SU-DHL-6 (cell line): Measurements from ENCODE around the gene GSK3A.

ENCODE experiments used
- H2AFZ ChIP-seq: fragments of 200-600 bp; sonication (generic); 2 replicates; pipeline ENCODE4 v1.6.1; 2014; ENCODE audit warnings: low read depth, mild to moderate bottlenecking, moderate library complexity, mixed read lengths, antibody characterized with exemption, low read length; ENCODE audit not compliant: severe bottlenecking
- H3F3A ChIP-seq: fragments of 200-600 bp; shearing (Covaris generic); 2 replicates; pipeline ENCODE4 v1.6.0; 2016; ENCODE audit warnings: antibody characterized with exemption, mild to moderate bottlenecking; ENCODE audit not compliant: insufficient read depth
- H3K27ac ChIP-seq: fragments of 200-600 bp; sonication (generic); 2 replicates; pipeline ENCODE4 v1.5.1; 2016; ENCODE audit warnings: low read depth, mild to moderate bottlenecking, low read length, moderate library complexity, mixed read lengths
- H3K27me3 ChIP-seq: fragments of 200-600 bp; sonication (generic), shearing (Covaris generic); 2 replicates; pipeline ENCODE4 v1.6.0; 2014; ENCODE audit warnings: mild to moderate bottlenecking, low read length
- H3K36me3 ChIP-seq: fragments of 200-600 bp; sonication (generic); 2 replicates; pipeline ENCODE4 v1.6.1; 2014; ENCODE audit warnings: mild to moderate bottlenecking, low read length, mixed read lengths
- H3K4me2 ChIP-seq: fragments of 300-600, 200-600 bp; shearing (Covaris generic), sonication (generic); 2 replicates; pipeline ENCODE4 v1.6.0; 2014; ENCODE audit warnings: low read length, low read depth, mild to moderate bottlenecking; ENCODE audit not compliant: poor library complexity, severe bottlenecking
- H3K4me3 ChIP-seq: fragments of 200-600 bp; sonication (generic); 2 replicates; pipeline ENCODE4 v1.5.1; 2014; ENCODE audit warnings: antibody characterized with exemption, low read length, mild to moderate bottlenecking, mixed read lengths; ENCODE audit not compliant: insufficient read depth, poor library complexity, severe bottlenecking
- H3K79me2 ChIP-seq: fragments of 200-600 bp; sonication (generic); 2 replicates; pipeline ENCODE4 v1.6.1; 2014; ENCODE audit warnings: mild to moderate bottlenecking, low read length, moderate library complexity; ENCODE audit not compliant: insufficient read depth
- H3K9ac ChIP-seq: fragments of 200-600 bp; sonication (generic); 2 replicates; pipeline ENCODE4 v1.7.0; 2014; ENCODE audit warnings: mild to moderate bottlenecking, low read length
- H3K9me2 ChIP-seq: fragments of 200-600 bp; sonication (generic); replicated peaks from 2 replicates; pipeline ENCODE4 v1.6.1; 2014; ENCODE audit warnings: low read length; ENCODE audit not compliant: insufficient read depth
- H3K9me3 ChIP-seq: fragments of 200-600 bp; sonication (generic); 2 replicates; pipeline ENCODE4 v1.6.1; 2014; ENCODE audit warnings: low read length, mixed read lengths; ENCODE audit not compliant: insufficient read depth
- H4K20me1 ChIP-seq: fragments of 200-600 bp; sonication (generic); 2 replicates; pipeline ENCODE4 v1.6.1; 2014; ENCODE audit warnings: low read depth, mild to moderate bottlenecking, antibody characterized with exemption, low read length, moderate library complexity, mixed read lengths
- CTCF ChIP-seq: fragments of 200-600 bp; sonication (generic); IDR thresholded peaks from one replicate; pipeline ENCODE4 v1.5.1; 2017; ENCODE audit warnings: antibody characterized with exemption, mild to moderate bottlenecking, low read length, moderate library complexity; ENCODE audit not compliant: insufficient read depth, poor library complexity, severe bottlenecking
- EZH2phosphoT487 ChIP-seq: fragments of 200-600 bp; sonication (generic), shearing (Covaris generic); conservative IDR thresholded peaks from 2 replicates; pipeline ENCODE4 v1.6.1; 2018; ENCODE audit warnings: mild to moderate bottlenecking, antibody characterized with exemption, low read length, moderate library complexity, mixed read lengths

GSK3A gene

GRCh38 chr19:42242512-42243409 is at the start of gene GSK3A:
GSK3A (minus strand) TSS chr19:42242602; CDS start chr19:42242465, 137 bp downstream.
- peak within 1 kb of the TSS; percentile 80 for H3K4me3 ChIP-seq
- H3K9me2 ChIP-seq: no peaks in the 10 kb centered on the region
- peak within 1 kb of the TSS; percentile 68 for H3K9ac ChIP-seq
- no peaks in the 10 kb centered on the region for H3K9me3 ChIP-seq
- peak within 1 kb of the TSS; percentile 93 for H3K4me2 ChIP-seq
- H3F3A ChIP-seq: peaks cover 4% of the 10 kb centered on the region; the same call in 1 of the 2 replicates
- TF ChIP-seq CTCF: no peak
- no peak for TF ChIP-seq EZH2phosphoT487
- no peaks in the 10 kb centered on the region for H3K27me3 ChIP-seq
- peaks cover 26% of the 10 kb centered on the region for H3K79me2 ChIP-seq
- no peak within 1 kb of the TSS for H2AFZ ChIP-seq
- H3K36me3 ChIP-seq: no peaks in the 10 kb centered on the region
- H4K20me1 ChIP-seq: no peaks in the 10 kb centered on the region
- H3K27ac ChIP-seq: peak within 1 kb of the TSS; percentile 82

GRCh38 chr19:42291435-42291810 is 49.0 kb upstream of the GSK3A start:
- H3F3A ChIP-seq: peaks cover 6% of the 10 kb centered on the region
- no peak overlapping the region for H3K9ac ChIP-seq
- no peak overlapping the region for H2AFZ ChIP-seq
- no peaks in the 10 kb centered on the region for H3K27me3 ChIP-seq
- H3K4me2 ChIP-seq: no peak overlapping the region
- no peaks in the 10 kb centered on the region for H3K36me3 ChIP-seq
- H4K20me1 ChIP-seq: no peaks in the 10 kb centered on the region
- no peaks in the 10 kb centered on the region for H3K9me3 ChIP-seq
- no peaks in the 10 kb centered on the region for H3K79me2 ChIP-seq
- H3K27ac ChIP-seq: no peak overlapping the region
- no peak for TF ChIP-seq EZH2phosphoT487
- no peak for TF ChIP-seq CTCF
- H3K4me3 ChIP-seq: no peak overlapping the region
- H3K9me2 ChIP-seq: no peaks in the 10 kb centered on the region

- Histone ChIP-seq H3K79me2 (0 out of 2 replicates have a peak, but pooled peaks cover 2% of the 10 kb centered on the region), H3K36me3 (no peaks in the 10 kb centered on the region), H3K27me3 (no peaks in the 10 kb centered on the region), H3K4me3 (no peak overlapping the region), H3K4me2 (no peak overlapping the region), H2AFZ (no peak overlapping the region), H3K9me2 (no peaks in the 10 kb centered on the region), H4K20me1 (no peaks in the 10 kb centered on the region), H3K9me3 (no peaks in the 10 kb centered on the region), H3F3A (peaks cover 6% of the 10 kb centered on the region), H3K27ac (no peak overlapping the region), H3K9ac (no peak overlapping the region)
- TF ChIP-seq EZH2phosphoT487 (no peak), CTCF (peak; percentile 90)
Observed at GRCh38 chr19:42290523-42291434, 48.4 kb upstream of the GSK3A start.
